ENCODE results near the gene FAM81A.
A peak's percentile ranks its signal among the peaks of the same experiment; 100 is the strongest.
"Not testable (repeated sequence)": the region's sequence is repeated elsewhere in the genome, so short reads cannot be mapped to it uniquely, and the experiment has no call there.

Gene FAM81A

DNA sequence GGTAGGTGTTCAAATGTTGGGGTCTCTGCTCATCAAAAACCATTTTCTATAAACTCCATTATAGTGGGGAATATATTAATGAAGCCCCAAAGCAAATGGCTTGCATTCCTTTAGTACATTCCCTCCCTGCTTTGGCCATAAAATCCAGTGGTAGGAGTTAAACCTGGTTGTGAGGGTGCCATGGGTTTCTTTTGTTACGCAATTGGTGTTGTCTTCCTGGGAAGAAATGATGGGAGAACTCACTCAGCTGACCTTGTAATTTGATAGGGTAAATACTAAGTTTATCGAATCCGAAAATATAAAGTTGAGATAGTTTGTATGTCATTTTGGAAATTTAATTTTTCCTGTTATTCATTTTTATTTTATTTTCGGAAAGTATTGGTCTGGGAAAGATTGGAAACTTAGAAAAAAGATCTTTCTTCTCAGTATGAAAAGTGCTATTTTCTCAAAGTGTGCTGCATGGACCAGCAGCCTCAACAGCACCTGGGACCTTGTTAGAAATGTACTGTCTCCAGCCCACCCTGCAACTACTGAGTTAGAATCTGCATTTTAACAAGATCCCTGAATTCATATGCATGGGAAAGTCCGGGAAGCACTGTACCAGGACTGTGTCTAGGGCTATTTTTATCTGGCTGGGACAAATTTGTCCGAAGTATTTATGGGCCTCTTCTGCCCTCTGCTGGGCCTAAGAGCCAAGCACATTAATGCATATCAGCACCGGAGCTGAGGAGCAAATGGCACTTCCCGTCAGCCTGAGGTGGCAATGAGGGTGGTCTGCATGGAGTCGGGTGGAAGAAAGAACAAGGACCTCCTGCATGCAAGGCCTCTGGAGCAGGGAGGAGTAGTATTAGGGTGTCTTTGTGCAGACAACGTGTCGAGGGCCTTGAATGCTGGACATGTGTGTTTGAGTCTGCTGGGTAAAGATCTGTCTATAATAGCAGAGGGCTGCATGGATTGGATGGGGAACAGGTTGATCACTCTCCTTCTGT lies 54.7 kb downstream of the FAM81A start:
- DNase-seq: peak; percentile 19

DNA sequence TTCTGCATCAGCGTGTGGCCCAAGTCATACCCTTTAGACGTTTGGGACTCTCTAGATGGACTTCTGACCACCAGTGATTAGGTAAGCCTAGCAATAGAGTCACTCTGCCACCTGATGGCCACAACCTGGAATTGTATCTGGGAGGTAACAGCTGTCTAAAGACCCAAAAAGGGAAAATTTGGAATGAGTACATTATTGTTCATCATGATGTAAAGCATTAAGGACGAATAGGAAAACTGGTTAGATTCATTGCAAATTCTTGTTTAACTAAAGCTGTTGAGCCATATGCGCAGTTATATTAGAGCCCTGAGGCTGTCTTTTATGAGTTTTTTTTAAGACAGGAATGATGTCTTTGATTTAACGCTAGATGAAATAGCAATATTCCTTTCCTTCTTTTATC lies 63.6 kb downstream of the FAM81A start:
- peak; percentile 10 for DNase-seq

GRCh38 chr15:59515190-59515589 lies 77.2 kb downstream of the FAM81A start:
- DNase-seq: no peak

GRCh38 chr15:59516655-59517461 lies 78.9 kb downstream of the FAM81A start:
- DNase-seq: no peak

DNA sequence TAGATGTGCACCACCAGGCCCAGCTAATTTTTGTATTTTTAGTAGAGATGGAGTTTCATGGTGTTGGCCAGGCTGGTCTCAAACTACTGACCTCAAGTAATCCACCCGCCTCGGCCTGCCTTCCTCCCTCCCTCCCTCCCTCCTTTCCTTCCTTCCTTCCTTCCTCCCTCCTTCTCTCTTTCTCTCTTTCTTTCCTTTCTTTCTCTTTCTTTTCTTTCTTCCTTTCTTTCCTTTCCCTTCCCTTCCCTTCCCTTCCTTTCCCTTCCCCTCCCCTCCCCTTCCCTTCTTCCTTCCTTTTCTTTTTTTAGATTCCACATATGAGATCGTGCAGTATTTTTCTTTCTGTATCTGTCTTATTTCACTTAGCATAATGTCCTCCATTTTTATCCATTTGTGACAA lies 81.3 kb downstream of the FAM81A start:
- DNase-seq: no peak

DNA sequence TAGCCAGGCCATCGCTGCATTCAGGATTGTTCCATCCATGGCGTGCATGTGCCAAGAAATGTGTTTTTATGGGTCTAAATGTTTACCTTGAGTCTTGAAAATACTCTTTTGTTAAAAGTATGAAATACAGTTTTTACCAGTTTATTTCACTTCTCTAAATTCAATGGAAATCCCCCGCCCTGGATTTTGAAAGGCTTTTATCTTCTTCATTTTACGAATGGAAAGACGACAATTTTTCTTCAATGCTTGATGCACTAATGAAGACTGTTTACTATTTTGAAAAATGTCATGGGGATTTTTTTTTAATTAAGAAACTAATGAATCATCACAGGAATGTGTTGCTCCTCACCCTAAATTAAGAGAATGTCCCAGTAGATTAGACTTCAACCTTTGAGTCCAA lies 83.5 kb downstream of the FAM81A start:
- no peak for DNase-seq

GRCh38 chr15:59522988-59523461 lies 85.0 kb downstream of the FAM81A start:
- DNase-seq: peak; percentile 83

GRCh38 chr15:59523702-59524101 lies 85.7 kb downstream of the FAM81A start:
- DNase-seq: no peak

DNA sequence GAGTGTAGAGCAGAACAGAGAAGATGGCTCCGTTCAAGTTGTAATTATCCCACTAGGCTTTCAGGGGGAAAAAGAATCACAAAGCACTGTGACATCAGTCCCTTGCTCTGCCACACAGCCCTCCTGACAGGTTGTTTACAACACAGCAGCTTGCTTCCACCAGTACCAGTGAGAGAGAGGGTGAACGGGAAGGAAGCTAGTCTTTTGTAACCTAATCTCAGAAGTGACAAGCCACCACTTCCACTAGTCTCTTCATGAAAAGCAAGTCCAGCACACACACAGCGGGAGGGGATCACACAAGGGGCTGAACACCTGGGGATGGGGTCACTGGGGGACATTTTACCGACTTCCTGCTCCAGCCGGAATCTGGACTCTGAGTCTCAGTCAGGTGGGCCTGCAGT lies 86.3 kb downstream of the FAM81A start:
- DNase-seq: peak; percentile 30

GRCh38 chr15:59526466-59526865 lies 88.5 kb downstream of the FAM81A start:
- DNase-seq: not testable (repeated sequence)

GRCh38 chr15:59528429-59528828 lies 90.4 kb downstream of the FAM81A start:
- DNase-seq: no peak

DNA sequence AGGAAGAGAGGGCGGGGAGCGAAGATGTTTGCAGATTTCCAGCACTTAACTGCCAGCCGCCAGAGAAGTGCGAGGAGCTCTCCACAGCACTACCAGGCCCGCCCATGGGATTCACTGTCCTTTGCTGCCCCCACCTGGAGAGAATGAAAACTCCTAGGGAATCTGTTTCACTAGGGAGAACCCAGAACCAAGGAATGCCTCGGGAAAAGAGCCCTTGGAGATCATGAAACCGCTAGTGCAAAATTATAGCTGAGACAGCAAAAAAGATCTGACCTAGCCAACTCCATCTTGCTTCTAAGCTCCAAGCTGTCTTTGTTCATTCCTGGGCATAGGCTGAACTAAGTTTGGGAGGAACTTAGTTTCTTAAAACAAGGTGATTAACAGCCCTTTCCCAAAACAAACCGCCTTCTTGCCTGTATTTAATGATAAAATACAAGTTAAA lies 91.0 kb downstream of the FAM81A start:
- peak; percentile 50 for DNase-seq

- DNase-seq: no peak
These were observed 93.2 kb downstream of the FAM81A start for GRCh38 chr15:59531066-59531675.

DNA sequence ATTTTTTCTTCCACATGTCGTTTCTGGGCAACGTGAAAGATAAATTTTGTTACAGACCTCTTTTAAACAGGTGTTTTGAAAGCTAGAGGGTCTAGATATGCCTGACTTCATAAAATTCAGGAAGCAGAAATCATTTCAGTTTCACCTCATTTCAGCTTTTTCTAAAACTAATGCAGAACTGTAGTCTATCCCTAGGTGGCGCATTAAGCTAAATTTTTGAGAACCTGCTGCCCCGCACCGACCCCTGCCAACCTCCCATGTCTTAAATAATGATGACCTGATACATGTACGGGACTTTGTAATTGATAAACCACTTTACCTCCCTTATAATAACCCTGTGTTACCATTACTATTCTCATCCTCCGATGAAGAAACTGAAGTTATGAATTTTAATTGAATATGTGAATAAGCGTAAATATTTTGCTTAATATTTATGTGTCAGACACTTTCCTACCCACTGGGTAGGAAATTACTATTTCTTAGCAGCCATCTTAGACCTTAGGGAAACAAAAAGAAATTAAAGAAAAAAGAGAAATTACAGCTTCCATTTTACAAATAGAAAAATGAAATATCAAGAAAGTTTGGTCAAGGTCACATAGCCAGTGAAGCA lies 94.9 kb downstream of the FAM81A start:
- DNase-seq: no peak

DNA sequence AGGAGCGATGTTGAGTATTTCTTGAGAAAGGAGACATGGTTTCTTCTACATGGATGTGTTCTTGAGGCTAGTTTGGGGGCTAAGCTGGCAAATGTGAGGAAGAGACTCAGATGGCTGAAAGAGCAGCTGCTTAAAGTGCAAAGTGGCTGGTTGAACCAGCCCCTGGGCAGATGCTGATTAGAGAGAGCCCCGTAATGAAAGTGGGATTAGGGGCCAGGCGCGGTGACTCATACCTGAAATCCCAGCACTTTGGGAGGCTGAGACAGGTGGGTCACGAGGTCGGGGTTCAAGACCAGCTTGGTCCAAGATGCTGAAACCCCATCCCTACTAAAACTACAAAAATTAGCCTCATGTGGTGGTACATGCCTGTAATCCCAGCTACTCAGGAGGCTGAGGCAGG lies 98.6 kb downstream of the FAM81A start:
- DNase-seq: no peak

GRCh38 chr15:59537403-59537802 lies 99.4 kb downstream of the FAM81A start:
- no peak for DNase-seq

GRCh38 chr15:59538494-59538893 lies 100.5 kb downstream of the FAM81A start:
- DNase-seq: no peak

DNA sequence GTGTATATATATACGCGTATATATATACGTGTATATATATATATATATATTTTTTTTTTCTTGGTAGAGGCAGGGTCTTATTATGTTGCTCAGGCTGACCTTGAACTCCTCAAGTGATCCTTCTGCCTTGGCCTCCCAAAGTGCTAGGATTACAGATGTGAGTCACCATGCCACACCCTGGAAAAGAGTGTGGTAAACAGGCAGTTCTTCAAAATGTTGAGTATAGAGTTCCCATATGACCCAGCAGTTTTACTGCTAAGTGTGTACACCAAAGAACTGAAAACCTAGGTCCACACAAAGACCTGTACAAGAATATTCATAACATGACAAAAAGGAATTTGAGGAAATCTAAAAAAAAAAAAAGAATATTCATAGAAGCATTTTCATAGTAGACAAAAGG lies 101.8 kb downstream of the FAM81A start:
- DNase-seq: no peak

DNA sequence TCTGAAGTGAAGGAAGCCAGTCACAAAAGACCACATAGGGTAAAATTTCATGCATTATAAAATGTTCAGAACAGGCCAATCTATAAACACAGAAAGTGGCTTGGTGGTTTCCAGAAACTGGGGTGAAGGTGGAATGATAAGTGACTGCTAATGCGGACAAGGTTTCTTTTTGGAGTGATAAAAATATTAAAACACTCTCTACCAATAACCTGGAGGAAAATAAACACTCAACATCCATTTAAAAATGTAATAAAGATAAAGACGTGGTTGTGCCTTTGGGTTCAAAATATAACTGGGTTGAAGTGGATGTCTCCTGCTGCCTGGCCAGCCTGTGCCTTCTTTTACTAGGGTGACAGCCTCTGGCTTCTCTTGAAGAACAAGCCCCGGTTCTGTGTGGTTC lies 102.7 kb downstream of the FAM81A start:
- DNase-seq: no peak

DNA sequence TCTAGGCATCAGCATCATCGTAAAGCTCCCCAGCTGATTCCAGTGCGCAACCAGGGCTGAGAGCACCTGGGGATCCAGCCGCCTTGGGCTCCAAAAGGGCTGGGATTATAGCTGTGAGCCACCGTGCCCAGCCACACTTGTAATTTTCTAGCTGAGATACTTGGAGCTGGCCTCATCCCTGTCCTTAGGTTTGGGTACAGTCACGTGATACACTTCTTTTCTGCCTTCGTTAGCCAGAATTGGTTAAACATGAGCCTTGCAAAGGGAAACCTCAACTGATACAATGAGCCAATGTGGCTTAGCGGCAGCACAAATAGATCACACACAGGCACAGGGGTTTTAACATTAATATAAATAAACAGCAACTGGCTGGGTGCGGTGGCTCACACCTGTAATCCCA lies 103.8 kb downstream of the FAM81A start:
- no peak for DNase-seq

- no peak for DNase-seq
These were observed 105.9 kb downstream of the FAM81A start for GRCh38 chr15:59543721-59544547.

GRCh38 chr15:59545573-59545972 lies 107.6 kb downstream of the FAM81A start:
- no peak for DNase-seq

Data from NCI-H510A (cell line).